HS-5 (cell line): ENCODE results near the gene HAPLN3.

ENCODE experiments used
- DNase-seq: peaks from one replicate; pipeline ENCODE4 v3.0.0-alpha.2; 2012; ENCODE audit warnings: low read depth

Gene HAPLN3

GRCh38 chr15:88864861-88865497, 30.4 kb downstream of the HAPLN3 start:
- no peak for DNase-seq

- DNase-seq, result no peak
Measured at GRCh38 chr15:88863412-88863811, 31.9 kb downstream of the HAPLN3 start.

- no peak for DNase-seq
Measured at GRCh38 chr15:88860212-88860611, 35.1 kb downstream of the HAPLN3 start.

- no peak for DNase-seq
Measured at GRCh38 chr15:88859550-88859949, 35.8 kb downstream of the HAPLN3 start.

GRCh38 chr15:88858934-88859333, 36.4 kb downstream of the HAPLN3 start:
- no peak for DNase-seq

- DNase-seq, result no peak
Measured at GRCh38 chr15:88852476-88852875, 42.9 kb downstream of the HAPLN3 start.

GRCh38 chr15:88849376-88850072, 45.8 kb downstream of the HAPLN3 start:
- DNase-seq, result no peak

- DNase-seq, result no peak
Measured at GRCh38 chr15:88848203-88848602, 47.1 kb downstream of the HAPLN3 start.

GRCh38 chr15:88847144-88847543, 48.2 kb downstream of the HAPLN3 start:
- no peak for DNase-seq

GRCh38 chr15:88845616-88846015, 49.7 kb downstream of the HAPLN3 start:
- DNase-seq, result no peak

- no peak for DNase-seq
Measured at GRCh38 chr15:88844749-88845386, 50.5 kb downstream of the HAPLN3 start.

GRCh38 chr15:88843334-88843733, 52.0 kb downstream of the HAPLN3 start:
- DNase-seq, result no peak

GRCh38 chr15:88842156-88842555, 53.2 kb downstream of the HAPLN3 start:
- DNase-seq, result no peak

GRCh38 chr15:88841236-88841635, 54.1 kb downstream of the HAPLN3 start:
- no peak for DNase-seq

- DNase-seq, result no peak
Measured at GRCh38 chr15:88839961-88840360, 55.4 kb downstream of the HAPLN3 start.

- no peak for DNase-seq
Measured at GRCh38 chr15:88839146-88839545, 56.2 kb downstream of the HAPLN3 start.

GRCh38 chr15:88838667-88839066, 56.7 kb downstream of the HAPLN3 start:
- no peak for DNase-seq

GRCh38 chr15:88835646-88836045, 59.7 kb downstream of the HAPLN3 start:
- no peak for DNase-seq

GRCh38 chr15:88835119-88835518, 60.2 kb downstream of the HAPLN3 start:
- no peak for DNase-seq

- no peak for DNase-seq
Measured at GRCh38 chr15:88834211-88834812, 61.0 kb downstream of the HAPLN3 start.

GRCh38 chr15:88833731-88834100, 61.6 kb downstream of the HAPLN3 start:
- no peak for DNase-seq

- no peak for DNase-seq
Measured at GRCh38 chr15:88832820-88833730, 62.3 kb downstream of the HAPLN3 start.
